ENCODE results near the gene GSG1L.

GSG1L gene

DNA sequence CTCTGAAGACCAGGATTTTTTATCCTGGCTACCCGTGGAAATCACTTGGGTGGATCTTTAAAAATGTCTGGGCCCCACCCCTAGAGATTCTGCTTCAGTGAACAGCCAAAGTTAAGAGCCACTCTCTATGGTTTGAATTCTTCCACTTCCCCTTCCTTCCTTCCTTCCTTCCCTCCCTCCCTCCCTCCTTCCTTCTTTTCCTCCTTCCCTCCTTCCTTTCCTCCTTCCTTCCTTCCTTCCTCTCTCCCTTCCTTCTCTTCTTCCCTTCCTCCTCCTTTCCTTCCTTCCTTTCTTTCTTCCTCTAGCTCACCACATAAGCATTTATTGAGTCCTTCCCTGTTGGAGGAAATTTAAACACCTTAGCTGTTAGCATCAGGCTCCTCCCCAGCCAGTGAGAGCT is 310.0 kb downstream of the GSG1L start:
- DNase-seq (ENCODE audit: extremely low read depth, low read depth): no peak
- TF ChIP-seq, protein P1, sequence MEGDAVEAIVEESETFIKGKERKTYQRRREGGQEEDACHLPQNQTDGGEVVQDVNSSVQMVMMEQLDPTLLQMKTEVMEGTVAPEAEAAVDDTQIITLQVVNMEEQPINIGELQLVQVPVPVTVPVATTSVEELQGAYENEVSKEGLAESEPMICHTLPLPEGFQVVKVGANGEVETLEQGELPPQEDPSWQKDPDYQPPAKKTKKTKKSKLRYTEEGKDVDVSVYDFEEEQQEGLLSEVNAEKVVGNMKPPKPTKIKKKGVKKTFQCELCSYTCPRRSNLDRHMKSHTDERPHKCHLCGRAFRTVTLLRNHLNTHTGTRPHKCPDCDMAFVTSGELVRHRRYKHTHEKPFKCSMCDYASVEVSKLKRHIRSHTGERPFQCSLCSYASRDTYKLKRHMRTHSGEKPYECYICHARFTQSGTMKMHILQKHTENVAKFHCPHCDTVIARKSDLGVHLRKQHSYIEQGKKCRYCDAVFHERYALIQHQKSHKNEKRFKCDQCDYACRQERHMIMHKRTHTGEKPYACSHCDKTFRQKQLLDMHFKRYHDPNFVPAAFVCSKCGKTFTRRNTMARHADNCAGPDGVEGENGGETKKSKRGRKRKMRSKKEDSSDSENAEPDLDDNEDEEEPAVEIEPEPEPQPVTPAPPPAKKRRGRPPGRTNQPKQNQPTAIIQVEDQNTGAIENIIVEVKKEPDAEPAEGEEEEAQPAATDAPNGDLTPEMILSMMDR (IDR thresholded peaks at IDR 0.05; ENCODE audit: low read depth, low read length): no peak

DNA sequence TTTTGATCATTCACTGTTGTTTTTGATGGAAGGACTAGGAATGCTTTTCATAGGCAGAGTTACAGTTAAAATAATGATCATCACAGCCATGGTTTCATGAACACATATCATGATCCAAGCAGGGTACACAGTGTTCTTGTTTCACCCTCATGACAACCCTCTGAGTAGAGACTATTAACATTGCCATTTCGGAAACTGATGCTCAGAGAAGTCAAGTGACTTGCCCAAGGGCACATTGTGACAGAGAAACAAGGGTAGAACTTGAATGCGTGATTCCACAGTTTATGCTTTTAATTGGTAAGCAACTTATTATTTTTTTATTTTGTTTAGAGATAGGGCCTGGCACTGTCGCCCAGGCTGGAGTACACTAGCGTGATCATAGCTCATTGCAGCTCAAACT is 311.3 kb downstream of the GSG1L start:
- TF ChIP-seq, protein P1 (IDR thresholded peaks at IDR 0.05; ENCODE audit: low read depth, low read length): no peak
- DNase-seq (ENCODE audit: extremely low read depth, low read depth): no peak

DNA sequence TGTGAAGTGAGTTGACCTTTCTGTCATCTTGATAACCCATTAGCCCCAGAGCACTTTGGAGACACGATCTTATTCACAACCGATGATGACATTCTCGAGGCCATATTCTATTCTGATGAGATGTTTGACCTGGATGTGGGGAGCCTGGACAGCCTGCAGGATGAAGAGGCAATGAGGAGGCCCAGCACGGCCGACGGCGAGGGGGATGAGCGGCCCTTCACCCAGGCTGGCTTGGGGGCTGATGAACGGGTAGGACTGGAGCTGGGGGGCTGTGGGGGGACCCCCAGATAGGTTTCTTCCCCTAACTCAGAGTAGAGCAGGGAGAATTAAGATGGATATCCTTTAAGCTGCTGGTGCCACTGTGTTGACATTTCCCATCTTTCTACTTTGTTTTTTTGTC is 311.8 kb downstream of the GSG1L start:
- no peak for DNase-seq (ENCODE audit: extremely low read depth, low read depth)
- TF ChIP-seq, protein P1 (IDR thresholded peaks at IDR 0.05; ENCODE audit: low read depth, low read length): no peak

DNA sequence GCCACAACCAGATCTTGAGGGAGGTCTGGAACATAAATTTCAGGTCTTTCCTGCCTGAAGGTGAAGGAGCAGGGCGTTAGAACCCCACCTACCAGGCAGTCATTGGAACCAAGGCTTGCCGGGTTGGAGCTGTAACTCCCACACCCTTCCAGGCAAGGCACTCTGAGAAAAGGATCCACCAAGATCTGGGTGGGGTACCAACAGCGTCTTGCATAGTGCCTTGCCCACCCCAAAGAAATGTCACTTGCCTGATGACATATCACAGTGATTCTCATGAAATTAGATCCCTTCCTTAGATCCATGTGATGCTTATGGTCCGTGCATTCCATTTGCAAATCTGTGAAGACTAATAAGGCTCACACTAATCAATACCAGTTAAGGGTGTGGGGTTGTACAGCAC is 312.3 kb downstream of the GSG1L start:
- no peak for DNase-seq (ENCODE audit: extremely low read depth, low read depth)
- TF ChIP-seq, protein P1 (IDR thresholded peaks at IDR 0.05; ENCODE audit: low read depth, low read length): no peak

DNA sequence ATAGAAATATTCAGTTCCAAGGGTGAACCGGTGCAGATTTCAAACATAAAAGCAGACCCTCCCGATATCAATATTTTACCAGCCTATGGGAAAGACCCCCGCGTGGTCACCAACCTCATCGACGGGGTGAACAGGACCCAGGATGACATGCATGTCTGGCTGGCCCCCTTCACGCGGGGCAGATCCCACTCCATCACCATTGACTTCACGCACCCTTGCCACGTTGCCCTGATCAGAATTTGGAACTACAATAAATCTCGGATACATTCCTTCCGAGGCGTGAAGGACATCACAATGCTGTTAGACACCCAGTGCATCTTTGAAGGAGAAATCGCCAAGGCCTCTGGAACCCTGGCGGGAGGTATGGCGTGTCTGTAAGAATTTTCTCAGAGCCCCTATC is 313.6 kb downstream of the GSG1L start:
- DNase-seq (ENCODE audit: extremely low read depth, low read depth): no peak
- TF ChIP-seq, protein P1 (IDR thresholded peaks at IDR 0.05; ENCODE audit: low read depth, low read length): no peak

DNA sequence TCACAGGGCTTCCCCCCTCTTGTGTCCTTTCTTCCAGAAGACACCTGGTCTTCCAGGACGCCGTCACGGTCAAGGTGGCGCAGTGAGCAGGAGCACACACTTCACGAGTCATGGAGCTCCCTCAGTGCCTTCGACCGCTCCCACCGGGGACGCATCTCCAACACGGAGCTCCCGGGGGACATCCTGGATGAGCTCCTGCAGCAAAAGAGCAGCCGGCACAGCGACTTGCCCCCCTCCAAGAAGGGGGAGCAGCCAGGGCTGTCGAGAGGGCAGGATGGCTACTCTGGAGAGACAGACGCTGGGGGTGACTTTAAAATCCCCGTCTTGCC is 314.0 kb downstream of the GSG1L start:
- DNase-seq (ENCODE audit: extremely low read depth, low read depth): no peak
- TF ChIP-seq, protein P1 (IDR thresholded peaks at IDR 0.05; ENCODE audit: low read depth, low read length): no peak

DNA sequence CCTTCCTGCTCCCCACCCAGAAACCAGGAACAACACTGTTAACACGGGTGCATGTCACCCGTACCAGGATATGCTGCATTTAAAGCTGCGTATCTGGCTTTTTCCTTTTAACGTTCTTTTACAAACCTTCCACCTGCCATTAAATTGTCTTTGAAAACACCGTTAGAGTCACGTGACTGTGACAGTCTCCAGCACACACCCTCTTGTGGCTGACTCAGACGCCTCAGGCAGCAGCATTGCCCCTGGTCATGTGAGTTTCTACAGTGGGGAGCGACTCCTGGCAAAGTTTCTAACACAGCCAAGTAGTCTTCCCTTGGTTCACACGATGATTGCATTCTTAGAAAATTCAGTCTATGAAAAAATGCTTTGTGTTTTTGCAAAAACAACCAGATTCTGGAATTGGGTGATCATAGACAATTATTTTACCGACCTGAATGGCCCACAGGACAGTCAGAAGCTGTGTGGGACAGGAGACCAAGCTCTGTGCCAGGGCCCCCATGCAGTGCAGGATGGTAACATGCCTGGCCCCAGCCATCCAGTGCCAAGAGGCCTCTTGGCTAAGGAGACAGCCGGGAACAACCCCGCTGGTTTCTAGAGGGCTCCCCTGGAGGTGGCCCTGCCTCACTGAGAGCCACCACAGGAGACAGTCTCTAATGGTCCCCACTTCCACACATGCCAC is 314.5 kb downstream of the GSG1L start:
- TF ChIP-seq, protein P1 (IDR thresholded peaks at IDR 0.05; ENCODE audit: low read depth, low read length): peak; percentile 20
- peak; percentile 38 for DNase-seq (ENCODE audit: extremely low read depth, low read depth)

Data from AG09319 (cell line).